GM13977 (cell line): ENCODE measurements around the gene MLN.

Experiments used
- DNase-seq: peaks from one replicate; pipeline ENCODE4 v3.0.0; 2012; ENCODE audit warnings: low spot score
- CTCF ChIP-seq: IDR thresholded peaks from 2 replicates; pipeline ENCODE4 v1.5.1; 2012; ENCODE audit warnings: mild to moderate bottlenecking, control low read depth; ENCODE audit not compliant: insufficient read depth; ENCODE audit errors: extremely low read depth, missing control alignments
- in situ Hi-C: fragments of 300-500 bp; cut with MboI; formaldehyde crosslinking; loops from one replicate; pipeline ENCODE4 v1.12.0; 2022; ENCODE audit warnings: low sequenced_read_pairs, low pct_unique_long_range_greater_than_20kb, mixed read lengths, inconsistent platforms; ENCODE audit not compliant: unreplicated experiment

Gene MLN

GRCh38 chr6:33828452-33828763, 24.6 kb upstream of the MLN start:
- TF ChIP-seq CTCF = no peak
- no peak for DNase-seq
- in situ Hi-C loops = no loop called here

GRCh38 chr6:33827546-33828451, 24.0 kb upstream of the MLN start:
- in situ Hi-C loops = no loop called here
- TF ChIP-seq CTCF = no peak
- DNase-seq = no peak

GRCh38 chr6:33826537-33826936, 22.7 kb upstream of the MLN start:
- DNase-seq = no peak
- in situ Hi-C loops = no loop called here
- no peak for TF ChIP-seq CTCF

GRCh38 chr6:33824461-33825154, 20.8 kb upstream of the MLN start:
- DNase-seq = no peak
- in situ Hi-C loops = no loop called here
- TF ChIP-seq CTCF = no peak

GRCh38 chr6:33823806-33824205, 20.0 kb upstream of the MLN start:
- no peak for DNase-seq
- in situ Hi-C loops = no loop called here
- no peak for TF ChIP-seq CTCF

GRCh38 chr6:33822575-33823395, 19.0 kb upstream of the MLN start:
- in situ Hi-C loops = no loop called here
- TF ChIP-seq CTCF = no peak

More at GRCh38 chr6:33822575-33823395, 19.0 kb upstream of the MLN start:
- DNase-seq = no peak
